Activated CD4-positive, alpha-beta T cell treated with anti-CD3 and anti-CD28 coated beads for 48 hours (primary cell): ENCODE data around the gene JAG2.
"Not testable (repeated sequence)": the region's sequence is repeated elsewhere in the genome, so short reads cannot be mapped to it uniquely, and the experiment has no call there.

Experiments used
- DNase-seq: peaks from one replicate; pipeline ENCODE4 v3.0.0-alpha.2; 2020

Gene JAG2

GRCh38 chr14:105109243-105109642 lies 59.3 kb downstream of the JAG2 start:
- DNase-seq: not testable (repeated sequence)

GRCh38 chr14:105108516-105108864 lies 60.1 kb downstream of the JAG2 start:
- DNase-seq: no peak

- DNase-seq: no peak
These were observed 60.6 kb downstream of the JAG2 start for GRCh38 chr14:105107781-105108515.

GRCh38 chr14:105107351-105107750 lies 61.2 kb downstream of the JAG2 start:
- no peak for DNase-seq

- DNase-seq: no peak
These were observed 63.4 kb downstream of the JAG2 start for GRCh38 chr14:105105158-105105557.

- no peak for DNase-seq
These were observed 65.7 kb downstream of the JAG2 start for GRCh38 chr14:105102893-105103292.

GRCh38 chr14:105102361-105102870 lies 66.2 kb downstream of the JAG2 start:
- no peak for DNase-seq

GRCh38 chr14:105100910-105101309 lies 67.7 kb downstream of the JAG2 start:
- no peak for DNase-seq

- DNase-seq: no peak
These were observed 68.8 kb downstream of the JAG2 start for GRCh38 chr14:105099778-105100177.

GRCh38 chr14:105098316-105098715 lies 70.3 kb downstream of the JAG2 start:
- no peak for DNase-seq

GRCh38 chr14:105097794-105098127 lies 70.8 kb downstream of the JAG2 start:
- no peak for DNase-seq

GRCh38 chr14:105096206-105096875 lies 72.2 kb downstream of the JAG2 start:
- no peak for DNase-seq

GRCh38 chr14:105095236-105095805 lies 73.3 kb downstream of the JAG2 start:
- DNase-seq: no peak

GRCh38 chr14:105094193-105094907 lies 74.2 kb downstream of the JAG2 start:
- no peak for DNase-seq

GRCh38 chr14:105093431-105094192 lies 75.0 kb downstream of the JAG2 start:
- DNase-seq: peak; percentile 85

- peak; percentile 69 for DNase-seq
These were observed 75.5 kb downstream of the JAG2 start for GRCh38 chr14:105093038-105093430.

GRCh38 chr14:105092171-105093037 lies 76.2 kb downstream of the JAG2 start:
- DNase-seq: no peak

GRCh38 chr14:105091517-105092170 lies 76.9 kb downstream of the JAG2 start:
- no peak for DNase-seq

- DNase-seq: no peak
These were observed 77.5 kb downstream of the JAG2 start for GRCh38 chr14:105091054-105091516.
